Uterus (tissue), 4 donors: ENCODE results near the gene RARRES1. TPM values are rescaled to one million over a fixed set of nuclear protein-coding genes. Genes with fewer than 3 reads are reported as not detected.
A peak's percentile ranks its signal among the peaks of the same experiment; 100 is the strongest.

ENCODE experiments used
- DNase-seq, 2 donors: peaks; one replicate each; pipeline ENCODE4 v3.0.0-alpha.2; 2019 to 2020
- H3K27ac ChIP-seq, 2 donors: fragments of 200-600 bp; sonication (generic); 1 replicate in 1 of 2; 2 replicates in 1 of 2; pipeline ENCODE4 v1.5.1; 2016 to 2018
- H3K27me3 ChIP-seq, 2 donors: fragments of 200-600 bp; sonication (generic); one replicate each; pipeline ENCODE4 v1.5.1; 2018 to 2019; ENCODE audit warnings: control low read depth in 1 of 2
- H3K36me3 ChIP-seq, 2 donors: fragments of 200-600 bp; sonication (generic); one replicate each; pipeline ENCODE4 v1.5.1; 2019; ENCODE audit warnings: control low read depth in 1 of 2
- H3K4me1 ChIP-seq, 2 donors: fragments of 200-600 bp; sonication (generic); one replicate each; pipeline ENCODE4 v1.5.1; 2018 to 2019; ENCODE audit warnings: control low read depth in 1 of 2
- H3K4me3 ChIP-seq, 2 donors: fragments of 200-600 bp; sonication (generic); 1 replicate in 1 of 2; 2 replicates in 1 of 2; pipeline ENCODE4 v1.5.1; 2018 to 2019; ENCODE audit warnings: mild to moderate bottlenecking in 1 of 2
- H3K9me3 ChIP-seq, 2 donors: fragments of 200-600 bp; sonication (generic); one replicate each; pipeline ENCODE4 v1.5.1; 2019; ENCODE audit warnings: control low read depth in 1 of 2
- POLR2A ChIP-seq, 2 donors: fragments of 450-650 bp; IDR thresholded peaks; one replicate each; pipeline ENCODE4 v1.6.1; 2016; ENCODE audit warnings: antibody characterized with exemption in 2 of 2, mild to moderate bottlenecking in 1 of 2, moderate library complexity in 1 of 2
- intact Hi-C: fragments of 100-400 bp; cut with DNase I; formaldehyde crosslinking; loops from one replicate; pipeline ENCODE4 v1.15.1; 2023; ENCODE audit warnings: low total_unique reads
- total RNA-seq, 4 donors: library from RNA; depleted of rRNA in 3 of 4; stranded (reverse); fragments of >200 nt in 3 of 4; gene quantifications; one replicate each; pipeline versions ENCODE4 v1.1.0 to v1.2.4, GENCODE V29; 2014 to 2023
- TF ChIP-seq, protein P1 (sequence below), 4 experiments: fragments of 200-600 bp in 2 of 4; fragments of 450-650 bp in 2 of 4; sonication (generic) in 2 of 4; IDR thresholded peaks; one replicate each; pipeline ENCODE4 v1.5.1; 2016 to 2019; ENCODE audit warnings: antibody characterized with exemption in 4 of 4, mild to moderate bottlenecking in 2 of 4, moderate library complexity in 1 of 4
- donor health status: DM: yes; HTN: yes; CAD: no.

RARRES1 gene
- total RNA-seq, 4 donors from 2014 or later: 12.8 to 398 (median 50.5) TPM

DNA sequence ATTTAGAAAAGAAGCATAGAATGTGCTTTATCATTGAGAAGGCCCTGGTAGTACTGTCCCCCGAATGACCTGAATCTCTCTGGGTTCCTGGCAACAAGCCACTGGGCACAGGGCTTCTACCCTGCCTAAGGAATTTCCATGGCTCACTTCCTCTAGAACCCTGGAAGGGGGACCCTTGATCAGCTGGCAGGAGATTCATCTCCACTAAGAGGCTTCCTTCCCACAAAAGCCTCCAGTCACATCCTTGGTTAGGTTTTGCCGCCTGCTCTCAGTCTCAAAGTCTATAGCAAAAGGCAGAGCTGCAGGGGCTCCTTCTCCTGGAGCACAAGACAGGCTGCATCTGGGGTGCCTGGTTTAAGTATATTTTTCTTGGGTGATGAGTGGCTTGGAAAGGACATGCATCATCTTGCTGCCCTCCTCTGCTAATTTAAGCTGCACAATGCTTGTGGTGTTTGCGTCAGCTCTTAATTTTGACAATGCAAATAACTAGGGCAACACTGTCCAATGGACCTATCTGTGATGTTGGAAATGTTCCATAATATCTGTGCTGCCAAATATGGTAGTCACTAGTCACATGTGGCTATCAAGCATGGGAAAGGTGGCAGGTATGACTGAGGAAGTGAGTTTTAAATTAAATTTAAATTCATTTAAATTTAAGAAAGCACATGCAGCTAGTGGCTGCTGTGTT, 33.4 kb upstream of the RARRES1 start:
- intact Hi-C loops: no loop called here
- no peak for DNase-seq
- Histone ChIP-seq H3K4me3 (no peak overlapping the region), H3K27ac (no peak overlapping the region), H3K9me3 (no peaks in the 10 kb centered on the region), H3K4me1 (peaks cover 5 to 27% of the 10 kb centered on the region in 2 donors), H3K27me3 (no peaks in the 10 kb centered on the region), H3K36me3 (no peaks in the 10 kb centered on the region)
- TF ChIP-seq, protein P1, sequence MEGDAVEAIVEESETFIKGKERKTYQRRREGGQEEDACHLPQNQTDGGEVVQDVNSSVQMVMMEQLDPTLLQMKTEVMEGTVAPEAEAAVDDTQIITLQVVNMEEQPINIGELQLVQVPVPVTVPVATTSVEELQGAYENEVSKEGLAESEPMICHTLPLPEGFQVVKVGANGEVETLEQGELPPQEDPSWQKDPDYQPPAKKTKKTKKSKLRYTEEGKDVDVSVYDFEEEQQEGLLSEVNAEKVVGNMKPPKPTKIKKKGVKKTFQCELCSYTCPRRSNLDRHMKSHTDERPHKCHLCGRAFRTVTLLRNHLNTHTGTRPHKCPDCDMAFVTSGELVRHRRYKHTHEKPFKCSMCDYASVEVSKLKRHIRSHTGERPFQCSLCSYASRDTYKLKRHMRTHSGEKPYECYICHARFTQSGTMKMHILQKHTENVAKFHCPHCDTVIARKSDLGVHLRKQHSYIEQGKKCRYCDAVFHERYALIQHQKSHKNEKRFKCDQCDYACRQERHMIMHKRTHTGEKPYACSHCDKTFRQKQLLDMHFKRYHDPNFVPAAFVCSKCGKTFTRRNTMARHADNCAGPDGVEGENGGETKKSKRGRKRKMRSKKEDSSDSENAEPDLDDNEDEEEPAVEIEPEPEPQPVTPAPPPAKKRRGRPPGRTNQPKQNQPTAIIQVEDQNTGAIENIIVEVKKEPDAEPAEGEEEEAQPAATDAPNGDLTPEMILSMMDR (IDR thresholded peaks at IDR 0.05): no peak
- no peak for TF ChIP-seq POLR2A (IDR thresholded peaks at IDR 0.05)

DNA sequence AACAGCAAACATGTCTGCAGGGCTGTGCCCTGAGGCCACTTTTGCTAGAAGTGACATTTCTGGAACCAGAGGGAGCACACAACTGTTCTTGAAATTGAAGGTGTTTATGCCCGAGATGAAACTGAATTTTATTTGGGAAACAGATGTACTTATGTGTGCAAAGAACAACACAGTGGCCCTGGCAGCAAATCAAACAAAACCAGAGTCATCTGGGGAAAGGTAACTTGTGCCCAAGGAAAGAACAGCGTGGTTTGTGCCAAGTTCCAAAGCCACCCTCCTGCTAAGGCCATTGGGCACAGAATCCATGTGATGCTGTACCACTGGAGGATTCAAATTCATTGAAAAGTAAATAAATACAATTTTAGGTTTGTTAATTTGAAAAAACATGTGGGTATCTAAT, 31.2 kb upstream of the RARRES1 start:
- H3K4me3 ChIP-seq: no peak overlapping the region
- H3K9me3 ChIP-seq: no peaks in the 10 kb centered on the region
- H3K36me3 ChIP-seq: no peaks in the 10 kb centered on the region
- H3K27me3 ChIP-seq: no peaks in the 10 kb centered on the region
- no peak overlapping the region for H3K27ac ChIP-seq
- no peak for TF ChIP-seq POLR2A (IDR thresholded peaks at IDR 0.05)
- TF ChIP-seq, protein P1 (IDR thresholded peaks at IDR 0.05): no peak
- no peak for DNase-seq
- intact Hi-C loops: no loop called here
- peaks cover 4 to 10% of the 10 kb centered on the region in 2 donors for H3K4me1 ChIP-seq

DNA sequence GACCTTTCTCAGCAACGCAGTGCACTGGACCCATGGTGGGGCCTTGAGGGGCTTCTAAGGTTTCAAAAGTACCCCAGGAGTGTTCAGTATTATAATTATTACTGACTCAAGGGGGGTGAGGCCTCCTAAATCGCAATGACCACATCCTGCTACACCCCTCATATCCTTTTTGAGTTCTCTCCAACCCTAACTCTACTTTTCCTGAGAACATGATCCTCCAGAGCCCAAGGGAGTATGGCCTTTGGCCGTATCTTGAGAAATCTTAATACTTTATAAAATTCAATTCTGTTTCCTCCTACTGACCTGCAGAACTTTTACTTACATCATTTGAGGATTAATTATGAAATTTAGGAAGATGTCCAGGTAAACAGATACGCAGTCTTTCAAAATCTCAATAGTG, 30.4 kb upstream of the RARRES1 start:
- Histone ChIP-seq H3K4me1 (peaks cover 0 to 3% of the 10 kb centered on the region in 2 donors), H3K27ac (peak overlapping the region in 1 of 2 donors; percentile 19)

DNA sequence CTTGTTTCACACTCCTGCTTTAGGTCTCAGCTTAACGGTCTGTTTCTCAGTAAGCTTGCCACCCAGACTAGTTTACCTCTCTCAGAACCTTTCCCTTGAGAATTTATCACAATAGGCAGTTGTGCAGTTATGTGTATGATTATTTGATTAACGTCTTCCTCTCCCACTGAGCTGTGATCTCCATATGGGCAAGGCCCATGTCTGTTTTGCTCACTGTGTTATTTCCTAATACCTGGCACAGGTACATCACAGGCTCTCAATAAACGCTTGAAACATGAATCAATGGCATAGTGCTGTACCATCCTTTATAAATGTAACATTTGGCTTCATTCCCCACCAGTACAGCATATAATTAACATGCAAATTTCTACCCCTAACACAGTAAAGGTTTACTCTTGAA, 29.1 kb upstream of the RARRES1 start:
- Histone ChIP-seq H3K27me3 (no peaks in the 10 kb centered on the region), H3K9me3 (no peaks in the 10 kb centered on the region), H3K36me3 (no peaks in the 10 kb centered on the region), H3K4me1 (no peaks in the 10 kb centered on the region), H3K4me3 (no peak overlapping the region), H3K27ac (no peak overlapping the region)
- intact Hi-C loops: no loop called here
- no peak for TF ChIP-seq POLR2A (IDR thresholded peaks at IDR 0.05)
- TF ChIP-seq, protein P1 (IDR thresholded peaks at IDR 0.05): no peak
- no peak for DNase-seq

More for the DNA sequence above, 30.4 kb upstream of the RARRES1 start:
- no peak for TF ChIP-seq POLR2A (IDR thresholded peaks at IDR 0.05)
- TF ChIP-seq, protein P1 (IDR thresholded peaks at IDR 0.05): no peak
- intact Hi-C loops: no loop called here
- Histone ChIP-seq H3K4me3 (no peak overlapping the region), H3K9me3 (no peaks in the 10 kb centered on the region), H3K27me3 (no peaks in the 10 kb centered on the region), H3K36me3 (no peaks in the 10 kb centered on the region)
- DNase-seq: no peak

DNA sequence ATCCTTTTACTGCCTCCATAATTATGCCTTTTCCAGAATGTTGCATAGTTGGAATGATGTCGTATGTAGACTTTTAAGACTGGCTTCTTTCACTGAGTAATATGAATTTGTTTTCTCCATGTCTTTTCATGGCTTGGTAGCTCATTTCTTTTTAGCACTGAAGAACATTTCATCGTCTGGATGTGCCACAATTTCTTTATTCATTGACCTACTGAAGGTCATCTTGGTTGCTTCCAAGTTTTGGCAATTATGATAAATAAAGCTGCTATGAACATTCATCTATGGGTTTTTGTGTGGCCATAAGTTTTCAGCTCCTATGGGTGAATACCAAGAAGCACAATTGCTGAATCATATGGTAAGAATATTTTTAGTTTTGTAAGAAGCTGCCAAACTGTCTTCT, 23.2 kb upstream of the RARRES1 start:
- Histone ChIP-seq H3K9me3 (no peaks in the 10 kb centered on the region), H3K27me3 (no peaks in the 10 kb centered on the region), H3K36me3 (no peaks in the 10 kb centered on the region), H3K4me3 (no peak overlapping the region), H3K4me1 (no peaks in the 10 kb centered on the region), H3K27ac (no peak overlapping the region)
- DNase-seq: no peak
- intact Hi-C loops: no loop called here
- TF ChIP-seq, protein P1 (IDR thresholded peaks at IDR 0.05): no peak
- no peak for TF ChIP-seq POLR2A (IDR thresholded peaks at IDR 0.05)
